Measurements from ENCODE around the gene P2RX5.
"Not testable (repeated sequence)": the region's sequence is repeated elsewhere in the genome, so short reads cannot be mapped to it uniquely, and the experiment has no call there.

P2RX5 gene

DNA sequence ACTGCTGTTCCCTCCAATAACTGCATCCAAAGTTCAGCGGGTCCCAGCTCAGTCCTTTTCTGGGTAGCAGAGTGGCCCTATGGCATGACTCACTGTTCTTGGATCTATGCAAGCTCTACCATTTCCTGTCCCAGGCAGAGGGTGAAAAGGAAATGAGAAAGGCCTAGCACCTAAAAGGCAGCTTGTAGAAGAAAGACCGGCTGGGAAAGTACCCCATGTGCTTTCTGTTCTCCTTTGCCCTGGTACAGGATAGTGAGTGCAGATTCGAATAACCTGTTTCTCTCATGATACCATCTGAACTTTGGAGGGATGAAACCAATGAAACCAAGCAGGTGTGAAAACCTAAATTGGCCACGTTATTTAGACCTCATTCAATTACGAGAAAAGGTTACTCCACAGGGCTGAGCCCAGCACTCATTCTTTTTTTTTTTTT lies 15.0 kb upstream of the P2RX5 start:
- peak; percentile 37 for DNase-seq (ENCODE audit: low read depth)

GRCh38 chr17:3708366-3708765 lies 12.4 kb upstream of the P2RX5 start:
- no peak for DNase-seq (ENCODE audit: low read depth)

DNA sequence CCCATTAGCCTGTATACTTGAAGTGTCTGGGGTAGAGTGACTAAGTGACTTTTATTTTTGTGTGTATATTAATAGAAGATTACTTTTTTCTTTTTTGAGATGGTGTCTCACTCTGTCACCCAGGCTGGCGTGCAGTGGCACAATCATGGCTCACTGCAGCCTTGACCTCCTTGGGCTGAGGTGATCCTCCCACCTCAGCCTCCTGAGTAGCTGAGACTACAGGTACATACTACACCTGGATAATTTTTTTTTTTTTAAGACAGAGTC lies 9.7 kb upstream of the P2RX5 start:
- DNase-seq (ENCODE audit: low read depth), result not testable (repeated sequence)

GRCh38 chr17:3704931-3705717 lies 9.2 kb upstream of the P2RX5 start:
- no peak for DNase-seq (ENCODE audit: low read depth)

- DNase-seq (ENCODE audit: low read depth), result not testable (repeated sequence)
Measured at GRCh38 chr17:3702041-3702539, 6.1 kb upstream of the P2RX5 start.

- no peak for DNase-seq (ENCODE audit: low read depth)
Measured at GRCh38 chr17:3699951-3700350, 4.0 kb upstream of the P2RX5 start.

GRCh38 chr17:3698139-3698538 lies 2.2 kb upstream of the P2RX5 start:
- DNase-seq (ENCODE audit: low read depth), result no peak

GRCh38 chr17:3697103-3697476 lies 1.1 kb upstream of the P2RX5 start:
- DNase-seq (ENCODE audit: low read depth), result no peak

DNA sequence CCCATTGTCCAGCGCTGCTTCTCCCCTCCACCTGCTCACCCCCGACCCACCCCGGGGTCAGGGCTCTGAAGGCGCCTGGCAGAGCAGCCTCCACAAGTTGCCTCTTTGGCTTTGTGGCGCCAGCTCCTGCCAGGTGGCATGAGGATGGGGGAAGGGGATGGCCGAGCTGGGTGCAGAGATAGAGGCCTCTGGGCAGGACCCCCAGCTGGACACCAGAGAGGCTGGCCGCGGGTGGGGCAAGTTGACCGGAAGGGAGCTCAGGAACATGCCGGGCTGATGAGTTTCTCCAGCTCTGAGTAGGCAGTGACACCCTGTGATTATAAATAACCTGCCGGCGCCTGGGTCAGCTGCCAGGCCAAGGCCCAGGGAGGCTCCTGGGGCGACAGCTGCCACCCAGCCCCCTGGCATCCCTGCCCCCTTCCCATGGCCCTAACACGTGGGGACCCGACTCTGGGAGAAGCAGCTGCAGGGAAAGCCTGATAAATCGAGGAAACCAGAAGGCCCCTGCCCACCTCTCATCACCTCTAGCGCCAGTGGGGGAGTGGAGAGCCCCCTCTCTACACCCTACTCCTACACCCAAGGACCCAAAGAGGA lies 729 bp downstream of the P2RX5 start:
- DNase-seq (ENCODE audit: low read depth), result no peak

- DNase-seq (ENCODE audit: low read depth), result no peak
Measured at GRCh38 chr17:3693829-3694231, 2.1 kb downstream of the P2RX5 start.

DNA sequence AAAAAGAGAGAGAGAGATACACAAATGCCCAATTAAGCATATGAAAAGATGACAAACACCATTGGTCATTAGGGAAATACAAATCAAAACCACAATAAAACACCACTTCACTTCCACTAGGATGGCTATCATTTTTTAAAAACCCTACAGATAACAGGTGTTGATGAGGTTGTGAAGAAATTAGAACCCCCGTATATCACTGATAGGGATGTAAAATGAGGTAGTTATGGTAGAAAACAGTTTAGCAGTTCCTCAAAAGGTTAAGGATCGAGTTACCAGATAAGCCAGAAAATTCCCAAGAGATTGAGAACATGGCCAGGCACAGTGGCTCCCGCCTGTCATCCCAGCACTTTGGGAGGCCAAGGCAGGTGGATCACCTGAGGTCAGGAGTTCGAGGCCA lies 2.8 kb downstream of the P2RX5 start:
- no peak for DNase-seq (ENCODE audit: low read depth)

DNA sequence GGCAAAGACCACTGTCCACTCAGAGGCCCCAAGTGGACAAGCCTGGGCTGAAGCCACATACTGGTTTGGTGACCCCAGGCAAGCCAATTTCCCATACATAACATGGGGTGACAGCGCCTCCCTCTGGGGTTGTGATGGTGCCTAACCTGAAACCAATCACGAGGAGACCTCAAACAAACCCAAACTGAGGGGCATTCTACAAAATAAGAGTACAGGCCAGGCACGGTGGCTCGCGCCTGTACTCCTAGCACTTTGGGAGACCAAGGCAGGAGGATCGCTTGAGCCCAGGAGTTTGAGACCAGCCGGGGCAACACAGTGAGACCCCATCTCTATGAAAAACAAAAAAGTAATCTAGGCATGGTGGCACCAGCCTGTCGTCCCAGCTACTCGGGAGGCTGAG lies 3.6 kb downstream of the P2RX5 start:
- no peak for DNase-seq (ENCODE audit: low read depth)

- DNase-seq (ENCODE audit: low read depth), result no peak
Measured at GRCh38 chr17:3691617-3692067, 4.3 kb downstream of the P2RX5 start.

DNA sequence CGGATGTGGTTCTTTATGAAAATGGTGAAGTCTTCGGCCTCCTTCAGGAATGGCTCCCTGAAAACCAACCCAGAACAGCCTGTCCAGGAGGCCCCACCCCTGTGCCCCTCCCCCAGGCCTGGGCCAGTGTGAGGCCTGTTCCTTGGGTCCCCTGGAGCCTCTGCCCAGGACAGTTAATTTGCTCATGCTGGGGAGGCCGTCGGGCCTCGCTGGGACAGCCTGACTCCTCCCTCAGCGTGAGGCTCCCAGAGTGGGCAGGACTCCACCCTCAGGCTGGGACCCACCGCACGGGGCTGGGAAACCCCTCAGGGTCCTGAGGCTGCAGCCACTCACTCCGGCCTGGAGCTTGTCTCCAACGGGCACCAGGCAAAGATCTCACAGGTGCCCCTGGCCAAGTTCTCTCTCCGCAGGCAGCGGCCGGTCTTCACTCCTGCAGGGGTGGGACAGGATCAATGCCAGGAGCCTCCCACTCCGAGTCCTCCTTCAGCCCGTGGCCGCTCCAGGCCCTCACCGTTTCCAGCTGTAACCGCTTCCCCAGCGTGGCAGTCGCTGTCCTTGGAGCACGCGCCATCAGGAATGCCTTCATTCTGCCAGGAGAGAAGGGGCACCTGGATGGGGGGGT lies 5.8 kb downstream of the P2RX5 start:
- DNase-seq (ENCODE audit: low read depth), result no peak

DNA sequence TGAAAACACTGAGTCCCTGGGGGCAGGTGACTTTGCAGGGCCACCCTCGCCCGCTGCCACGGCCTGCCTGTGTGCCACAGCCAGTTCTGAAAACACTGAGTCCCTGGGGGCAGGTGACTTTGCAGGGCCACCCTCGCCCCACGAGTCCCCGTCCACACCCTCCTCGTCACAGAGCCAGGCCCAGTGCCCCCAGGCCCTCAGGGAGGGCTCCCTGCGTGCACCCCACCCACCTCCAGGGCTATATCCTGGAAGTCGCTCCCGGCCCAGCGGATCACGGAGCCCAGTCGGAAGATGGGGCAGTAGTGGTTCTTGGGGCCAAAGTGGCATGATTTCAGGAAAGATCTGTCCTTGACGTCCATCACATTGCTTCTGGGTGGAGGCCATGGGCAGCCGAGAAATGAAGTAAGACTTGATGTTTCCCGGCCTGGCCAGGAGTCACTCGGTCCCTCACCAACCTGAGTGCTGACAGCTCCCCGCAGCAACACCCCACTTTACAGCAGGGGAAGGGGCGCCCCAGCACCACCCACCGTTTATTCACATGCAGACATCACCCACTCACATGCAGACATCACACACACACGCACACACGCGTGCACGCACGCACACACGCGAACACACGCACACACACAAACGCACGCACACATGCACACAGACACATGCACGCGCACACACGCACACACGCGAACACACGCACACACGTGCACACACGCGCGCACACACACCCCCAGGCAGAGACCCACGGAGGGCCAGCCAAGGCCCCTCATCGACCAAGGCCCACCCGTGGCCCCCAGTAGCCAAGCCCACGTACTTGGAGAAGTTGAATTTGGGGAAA lies 6.5 kb downstream of the P2RX5 start:
- DNase-seq (ENCODE audit: low read depth), result no peak

GRCh38 chr17:3688852-3689261 lies 7.1 kb downstream of the P2RX5 start:
- no peak for DNase-seq (ENCODE audit: low read depth)

DNA sequence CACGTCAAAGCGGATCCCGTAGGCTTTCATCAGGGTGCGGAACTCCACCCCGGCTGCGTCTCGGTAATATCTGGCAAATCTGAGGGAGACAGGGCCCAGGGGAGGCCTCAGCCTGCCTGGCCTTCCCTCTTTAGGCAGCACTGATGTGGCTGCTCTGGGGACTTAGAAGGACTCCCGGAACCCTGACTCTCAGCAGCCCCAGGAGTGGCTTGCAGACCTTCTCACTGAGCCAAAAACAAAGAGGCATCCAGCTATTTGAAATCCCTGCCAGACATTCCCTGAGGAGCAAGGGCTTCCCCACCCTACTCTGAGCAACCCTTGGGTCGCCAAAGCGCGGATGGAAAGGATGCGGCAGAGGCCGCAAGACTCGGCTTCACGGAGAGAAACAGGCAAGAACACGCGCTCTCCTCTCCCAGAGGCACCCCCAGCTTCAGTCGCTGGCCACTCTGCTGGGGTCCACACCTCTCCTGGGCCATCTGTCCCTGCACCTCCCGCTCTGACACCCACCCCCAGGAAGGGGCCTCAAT lies 7.9 kb downstream of the P2RX5 start:
- DNase-seq (ENCODE audit: low read depth), result no peak

DNA sequence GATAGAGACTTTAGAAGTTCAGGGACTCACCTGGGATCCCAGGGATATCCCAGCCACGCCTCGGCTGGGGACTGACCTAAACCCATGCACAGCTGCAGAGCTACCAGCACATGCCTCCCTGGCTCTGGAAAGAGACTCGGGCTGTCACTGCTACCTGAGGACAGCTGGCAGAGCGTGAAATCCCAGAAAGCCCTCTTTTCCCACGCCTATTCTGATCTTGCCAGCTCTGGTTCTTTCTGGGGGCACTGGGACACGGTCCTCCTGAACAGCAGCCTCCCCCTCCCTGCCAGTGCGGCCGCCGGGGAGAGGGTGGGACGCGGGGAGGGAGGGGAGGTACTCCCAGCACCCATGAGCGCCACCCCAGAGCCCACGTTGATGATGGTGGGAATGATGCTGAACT lies 10.8 kb downstream of the P2RX5 start:
- no peak for DNase-seq (ENCODE audit: low read depth)

DNA sequence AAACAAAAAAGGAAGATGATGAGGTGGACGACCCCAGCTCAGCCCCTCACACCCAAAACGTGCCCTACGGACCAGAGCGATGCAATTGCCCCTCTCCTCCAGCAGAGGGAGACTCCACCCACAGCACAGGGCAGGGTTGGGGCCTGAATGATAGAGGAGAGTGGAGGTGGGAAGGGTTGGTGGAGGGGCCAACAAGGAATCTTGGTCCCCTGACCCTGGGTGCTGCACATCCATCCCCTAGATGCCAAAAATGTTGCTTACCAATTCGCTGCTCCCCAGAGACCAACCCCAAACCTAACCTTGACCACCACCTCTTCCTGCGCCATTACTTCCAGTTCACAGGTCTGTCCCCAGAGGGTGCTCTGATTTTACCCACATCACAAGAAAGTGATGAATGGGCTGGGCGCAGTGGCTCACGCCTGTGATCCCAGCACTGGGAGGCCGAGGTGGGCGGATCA lies 12.9 kb downstream of the P2RX5 start:
- DNase-seq (ENCODE audit: low read depth), result peak; percentile 41

- DNase-seq (ENCODE audit: low read depth), result no peak
Measured at GRCh38 chr17:3682033-3682432, 13.9 kb downstream of the P2RX5 start.

- DNase-seq (ENCODE audit: low read depth), result no peak
Measured at GRCh38 chr17:3681565-3681964, 14.4 kb downstream of the P2RX5 start.

GRCh38 chr17:3681057-3681456 lies 14.9 kb downstream of the P2RX5 start:
- DNase-seq (ENCODE audit: low read depth), result no peak
